Measurements from ENCODE around the gene PNPLA2.

The PNPLA2 gene

GRCh38 chr11:873706-874105 lies 55.0 kb downstream of the PNPLA2 start:
- no peak for DNase-seq (ENCODE audit: low read depth in 3 of 3)
